NCI-H1436 (cell line): Measurements from ENCODE around the gene TMC7.
A peak's percentile ranks its signal among the peaks of the same experiment; 100 is the strongest.

Source experiments
- DNase-seq: peaks from one replicate; lab custom pipeline; 2025; lab: John Stamatoyannopoulos, UW

TMC7 gene

DNA sequence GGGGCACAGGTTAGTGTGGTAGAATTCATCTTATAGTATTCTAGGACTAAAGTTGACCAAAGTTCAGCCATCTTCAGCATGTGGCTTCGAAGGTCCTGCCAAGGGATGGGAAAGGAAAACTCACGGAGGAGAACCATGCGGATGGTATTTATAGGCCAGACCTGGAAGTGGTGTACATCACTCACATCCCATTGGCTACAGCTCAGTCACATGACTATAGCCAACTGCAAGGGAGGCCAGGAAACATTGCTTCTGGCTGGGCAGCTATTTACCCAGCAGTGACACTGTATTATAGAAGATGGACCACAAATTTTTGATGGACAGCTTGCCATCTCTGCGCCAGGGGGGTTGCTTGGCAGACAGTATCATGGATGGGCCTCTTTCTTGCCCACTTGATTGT is 48.0 kb downstream of the TMC7 start:
- no peak for DNase-seq

GRCh38 chr16:19033761-19034160 is 50.0 kb downstream of the TMC7 start:
- DNase-seq, result no peak

DNA sequence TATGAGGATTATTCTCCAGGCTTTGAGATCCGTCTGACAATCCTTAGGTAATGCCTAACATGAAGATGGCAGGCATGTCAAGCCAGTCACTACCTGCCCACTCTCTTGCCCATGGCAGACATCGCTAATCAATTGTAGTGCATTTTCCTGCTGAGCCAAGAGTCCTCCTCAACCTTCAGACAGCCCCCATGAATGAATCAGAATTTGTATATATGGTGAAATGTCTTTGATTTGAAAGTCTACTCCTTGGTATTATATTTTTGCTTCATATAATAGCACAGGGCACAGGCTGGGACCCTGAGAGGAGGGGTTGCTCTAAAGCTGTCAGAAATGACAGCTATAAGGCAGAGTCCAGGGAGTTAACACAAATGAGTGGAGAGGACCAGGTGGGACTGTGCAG is 56.7 kb downstream of the TMC7 start:
- DNase-seq, result no peak

DNA sequence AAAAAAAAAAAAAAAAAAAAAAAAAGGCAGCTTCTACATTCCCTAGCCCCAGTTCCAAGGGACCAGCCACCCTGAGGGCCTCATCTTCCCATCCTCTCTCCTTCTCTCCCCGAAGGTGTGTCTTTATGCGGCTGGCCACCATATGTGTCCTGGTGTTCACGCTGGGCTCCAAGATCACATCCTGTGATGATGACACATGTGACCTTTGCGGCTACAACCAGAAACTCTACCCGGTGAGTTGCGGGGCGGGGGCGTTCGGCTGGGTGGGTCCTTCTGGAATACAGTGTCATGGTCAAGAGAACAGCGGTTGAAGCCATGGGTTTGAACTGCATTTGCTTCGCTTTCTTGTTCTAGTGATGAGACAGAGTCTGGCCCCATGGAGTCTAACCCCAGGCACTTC is 61.0 kb downstream of the TMC7 start:
- DNase-seq, result no peak

GRCh38 chr16:19046062-19046461 is 62.3 kb downstream of the TMC7 start:
- DNase-seq, result no peak

- no peak for DNase-seq
Observed at GRCh38 chr16:19062706-19063105, 79.0 kb downstream of the TMC7 start.

DNA sequence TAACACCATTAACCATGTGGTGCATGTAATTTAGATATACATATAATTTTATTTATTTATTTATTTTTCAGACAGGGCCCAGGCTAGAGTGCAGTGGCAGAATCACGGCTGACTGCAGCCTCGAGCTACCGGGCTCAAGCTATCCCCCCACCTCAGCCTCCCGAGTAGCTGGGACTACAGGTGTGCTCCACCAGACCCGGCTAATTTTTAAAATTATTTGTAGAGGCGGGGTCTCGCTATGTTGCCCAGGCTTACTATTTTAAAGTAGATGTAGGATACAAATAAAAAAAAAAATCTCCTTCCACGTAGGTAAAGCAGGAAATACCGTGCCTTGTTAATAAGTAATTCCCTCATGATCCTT is 83.2 kb downstream of the TMC7 start:
- DNase-seq, result no peak

GRCh38 chr16:19067349-19068236 is 83.9 kb downstream of the TMC7 start, which contains the start of gene COQ7:
TSS of gene COQ7 (plus strand) at chr16:19067614. CDS start at chr16:19067665, 51 bp downstream.
- peak; percentile 99 for DNase-seq

DNA sequence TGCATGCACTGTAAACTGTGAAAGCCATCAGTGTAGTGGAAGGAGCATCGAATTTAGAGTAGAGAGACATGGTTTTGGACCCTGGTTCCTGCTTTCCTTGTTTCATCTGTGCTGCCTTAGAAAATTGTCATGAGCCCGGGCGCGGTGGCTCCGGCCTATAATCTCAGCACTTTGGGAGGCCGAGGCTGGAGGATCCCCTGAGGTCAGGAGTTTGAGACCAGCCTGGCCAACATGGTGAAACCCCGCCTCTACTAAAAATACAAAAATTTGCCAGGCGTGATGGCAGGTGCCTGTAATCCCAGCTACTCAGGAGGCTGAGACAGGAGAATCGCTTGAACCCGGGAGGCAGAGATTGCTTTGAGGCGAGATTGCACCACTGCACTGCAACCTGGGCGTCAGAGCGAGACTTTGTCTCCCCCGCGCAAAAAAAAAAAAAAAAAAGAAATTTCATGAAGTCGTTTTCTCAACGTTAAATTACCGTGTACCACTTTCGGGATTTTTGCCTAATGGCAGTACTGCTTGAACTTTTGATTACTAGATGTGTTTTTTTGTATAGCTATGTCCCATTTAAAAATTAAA is 84.6 kb downstream of the TMC7 start:
- DNase-seq, result no peak

DNA sequence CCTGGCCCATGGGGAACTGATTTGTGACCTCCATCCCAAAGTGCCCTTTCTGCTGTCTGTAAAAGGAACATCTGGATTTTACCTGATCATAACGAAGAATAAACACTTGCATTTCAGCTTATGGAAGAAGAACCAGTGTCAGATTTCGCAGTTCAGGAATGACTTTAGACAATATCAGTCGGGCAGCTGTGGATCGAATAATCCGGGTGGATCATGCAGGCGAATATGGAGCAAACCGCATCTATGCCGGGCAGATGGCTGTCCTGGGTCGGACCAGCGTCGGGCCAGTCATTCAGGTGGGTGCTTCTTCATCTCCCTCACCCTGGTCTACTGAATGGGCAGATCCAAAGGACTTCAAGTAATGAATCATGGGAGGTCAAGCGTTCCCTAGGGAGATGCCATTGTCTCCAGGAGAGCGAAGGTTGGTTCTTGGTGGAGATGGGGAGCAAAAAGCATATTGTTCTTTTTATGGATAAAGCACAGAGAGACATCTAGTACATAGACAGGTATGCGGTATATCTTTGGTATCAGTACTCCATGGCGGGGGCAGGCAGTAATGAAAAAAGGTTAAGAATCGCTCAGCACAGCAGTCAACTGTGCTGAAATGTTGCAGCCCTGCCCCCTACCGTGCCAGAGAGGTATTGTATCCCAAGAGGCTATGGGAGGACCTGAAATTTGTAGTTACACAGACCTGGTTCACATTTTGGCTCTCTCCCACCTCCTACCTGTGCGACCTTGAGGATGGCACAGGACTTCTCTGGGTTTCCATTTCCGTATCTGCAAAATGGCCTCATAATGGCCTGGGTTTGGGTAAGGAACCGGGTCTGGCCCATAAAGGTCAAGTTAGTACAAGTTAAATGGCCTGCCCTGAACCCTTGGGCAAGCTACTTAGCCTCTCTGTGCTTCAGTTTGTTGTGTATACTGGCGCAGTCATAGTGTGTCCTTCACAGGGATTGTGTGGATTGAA is 88.4 kb downstream of the TMC7 start:
- DNase-seq, result peak; percentile 29

DNA sequence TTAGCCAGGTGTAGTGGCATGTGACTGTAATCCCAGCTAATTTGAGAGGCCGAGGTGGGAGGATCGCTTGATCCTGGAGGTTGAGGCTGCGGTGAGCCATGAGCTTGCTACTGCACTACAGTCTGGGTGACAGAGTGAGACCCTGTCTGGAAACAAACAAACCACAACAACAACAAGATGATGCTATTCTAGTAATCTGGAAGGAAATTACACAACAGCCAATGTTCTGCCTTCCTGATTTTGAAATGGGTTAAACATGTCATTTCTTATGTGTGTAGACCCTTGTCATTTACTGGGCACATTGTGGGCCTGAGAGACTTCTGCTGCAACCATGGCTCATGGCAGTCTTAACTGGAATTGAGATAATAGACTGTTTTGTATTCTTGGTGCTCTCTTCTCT is 89.6 kb downstream of the TMC7 start:
- no peak for DNase-seq

DNA sequence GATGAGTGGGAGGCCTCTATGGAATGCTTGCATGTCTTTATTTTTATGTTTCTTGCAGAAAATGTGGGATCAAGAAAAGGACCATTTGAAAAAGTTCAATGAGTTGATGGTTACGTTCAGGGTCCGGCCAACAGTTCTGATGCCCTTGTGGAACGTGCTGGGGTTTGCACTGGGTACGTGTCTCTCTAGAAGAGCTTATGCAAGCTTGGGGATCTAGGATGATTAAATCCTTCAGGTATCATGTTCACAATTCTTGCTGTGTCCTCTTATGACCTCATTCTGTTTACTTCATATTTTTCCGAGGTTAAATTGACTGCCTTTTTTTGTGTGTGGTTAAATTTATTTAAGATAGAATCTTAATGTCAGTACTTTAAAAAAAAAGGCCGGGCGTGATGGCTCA is 90.1 kb downstream of the TMC7 start:
- no peak for DNase-seq

GRCh38 chr16:19075511-19075910 is 91.8 kb downstream of the TMC7 start:
- DNase-seq, result no peak

DNA sequence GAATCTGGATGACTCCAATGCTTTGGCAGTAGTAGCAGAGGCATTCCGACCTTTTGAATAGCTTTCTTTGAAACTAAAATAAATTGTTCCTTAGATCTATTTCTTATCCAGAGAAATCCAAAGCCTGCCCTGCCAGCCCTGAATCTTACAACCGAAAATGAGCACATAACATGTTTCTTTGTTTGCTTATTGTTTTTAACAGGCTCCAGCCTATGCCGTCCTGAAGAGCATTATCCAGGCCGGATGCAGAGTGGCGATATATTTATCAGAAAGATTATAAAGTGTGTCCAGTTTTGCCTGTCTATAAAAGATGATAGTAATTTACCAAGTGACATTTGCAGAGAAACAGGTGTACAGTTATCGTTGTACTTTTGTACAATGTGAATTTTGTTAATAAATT is 94.1 kb downstream of the TMC7 start:
- no peak for DNase-seq

DNA sequence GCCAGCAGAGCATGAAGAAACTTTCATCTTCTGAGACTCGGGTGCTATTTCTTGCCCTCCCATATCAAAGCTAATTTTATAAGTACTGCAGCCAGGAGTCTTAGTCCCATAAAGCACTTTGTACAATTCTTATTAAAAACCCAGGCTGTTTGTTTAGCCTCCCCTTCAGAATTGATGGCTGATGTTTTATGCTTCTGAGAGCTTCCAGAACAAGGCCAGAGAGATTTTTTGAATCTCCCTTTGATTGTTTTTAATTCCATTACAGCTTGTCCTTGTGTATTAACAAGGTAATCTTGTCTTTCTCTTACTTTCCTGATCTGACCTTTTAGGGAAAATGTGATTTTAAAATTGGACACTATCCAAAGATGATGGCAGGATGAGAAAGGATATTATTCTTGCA is 99.9 kb downstream of the TMC7 start:
- DNase-seq, result no peak

GRCh38 chr16:19084139-19084538 is 100.4 kb downstream of the TMC7 start:
- no peak for DNase-seq

DNA sequence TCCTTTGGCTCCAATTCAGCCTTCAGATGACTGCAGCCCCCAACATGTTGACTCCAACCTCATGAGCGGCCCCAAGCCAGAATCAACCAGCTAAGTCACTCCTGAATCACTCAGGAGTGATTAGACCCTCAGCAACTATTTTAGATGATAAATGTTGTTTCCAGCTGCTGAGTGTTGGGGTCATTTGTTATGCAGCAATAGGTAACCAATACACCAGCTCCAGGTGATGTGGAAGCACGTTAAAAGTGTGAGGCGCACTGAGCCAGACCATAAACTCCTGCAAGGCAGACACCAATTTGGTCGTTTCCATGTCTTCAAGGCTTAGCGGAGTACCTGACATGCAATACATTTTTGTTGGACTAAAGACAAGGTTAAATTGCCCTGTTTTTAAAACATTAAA is 101.1 kb downstream of the TMC7 start:
- no peak for DNase-seq

- no peak for DNase-seq
Observed at GRCh38 chr16:19085679-19086200, 102.0 kb downstream of the TMC7 start.

DNA sequence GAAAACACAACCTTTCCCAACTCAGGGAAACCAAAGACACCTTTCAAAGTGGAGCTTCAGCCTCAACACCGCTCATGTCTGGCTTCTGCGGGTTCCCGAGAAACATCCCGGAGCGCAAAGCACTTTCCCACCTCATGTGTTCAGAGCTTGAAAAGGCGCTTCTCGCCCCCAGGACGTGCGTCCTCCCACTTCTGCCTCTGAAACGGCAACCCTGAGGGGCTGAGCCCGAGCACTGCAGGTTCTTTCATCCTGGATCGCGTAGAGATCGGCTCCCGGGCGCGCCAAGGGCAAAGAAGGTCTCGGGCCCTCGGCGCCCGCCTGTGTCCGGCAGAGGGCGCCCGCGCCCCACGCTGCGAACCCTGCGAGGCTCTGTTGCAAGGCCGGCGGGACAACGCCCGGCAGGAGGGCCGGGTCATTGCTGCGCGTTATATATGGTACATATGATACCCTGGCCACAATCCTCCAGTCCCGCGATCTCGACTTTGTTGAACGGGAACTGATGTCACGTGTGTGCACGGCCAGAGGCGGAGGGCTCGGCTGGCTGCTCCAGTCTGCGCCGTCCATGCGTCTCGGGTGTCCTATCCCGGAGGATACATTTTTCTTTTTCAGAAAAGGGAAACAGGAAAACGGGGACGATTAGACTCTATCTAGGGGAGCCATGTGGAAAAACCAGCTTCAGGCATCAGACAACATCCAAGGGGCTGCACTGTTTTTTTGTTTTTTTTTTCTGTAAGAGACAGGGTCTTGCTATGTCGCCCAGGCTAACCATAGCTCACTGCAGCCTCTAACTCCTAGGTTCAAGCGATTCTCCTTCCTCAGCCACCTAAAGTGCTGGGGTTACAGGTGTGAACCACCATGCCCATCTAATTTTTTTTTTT is 102.8 kb downstream of the TMC7 start:
- DNase-seq, result peak; percentile 74

GRCh38 chr16:19088341-19088916 is 104.7 kb downstream of the TMC7 start:
- no peak for DNase-seq

DNA sequence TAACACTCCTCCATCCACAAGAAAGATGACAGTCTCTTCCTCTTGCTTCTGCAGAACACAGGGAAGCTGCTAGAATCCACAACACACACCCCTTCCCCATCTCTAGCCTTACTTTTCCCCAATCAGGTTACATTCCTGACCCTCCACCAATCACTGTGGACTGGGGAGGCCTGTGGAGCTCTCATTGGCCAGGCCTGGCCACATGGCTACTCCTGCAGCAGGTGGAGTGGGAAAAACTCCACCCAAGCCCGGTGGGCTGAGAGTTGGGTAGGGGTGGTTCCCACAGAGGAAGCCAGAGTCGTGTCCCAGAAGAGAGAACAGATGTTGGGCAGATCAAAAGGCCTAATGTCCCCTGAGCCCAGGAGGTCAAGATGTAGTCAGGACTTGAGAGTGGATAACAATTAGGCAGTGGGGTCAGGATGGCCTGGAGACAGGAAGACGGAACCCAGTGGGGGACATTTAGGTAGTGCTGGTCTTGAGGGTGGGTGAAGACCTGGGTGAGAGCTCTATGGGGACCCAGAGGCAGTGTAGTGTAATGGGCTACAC is 105.7 kb downstream of the TMC7 start:
- DNase-seq, result no peak
